ENCODE data around the gene IGF1.

Gene IGF1

GRCh38 chr12:102487226-102487625, 6.9 kb upstream of the IGF1 start:
- no peak for DNase-seq

- DNase-seq, result no peak
Observed at GRCh38 chr12:102486153-102486552, 5.8 kb upstream of the IGF1 start.

GRCh38 chr12:102484428-102484958, 4.1 kb upstream of the IGF1 start:
- DNase-seq, result peak; percentile 46

- DNase-seq, result no peak
Observed at GRCh38 chr12:102484017-102484416, 3.7 kb upstream of the IGF1 start.

GRCh38 chr12:102483466-102483865, 3.1 kb upstream of the IGF1 start:
- DNase-seq, result no peak

GRCh38 chr12:102481705-102482425, 1.5 kb upstream of the IGF1 start:
- DNase-seq, result peak; percentile 37

GRCh38 chr12:102479939-102480338, 424 bp downstream of the IGF1 start:
- no peak for DNase-seq

- no peak for DNase-seq
Observed at GRCh38 chr12:102479099-102479885, 1.1 kb downstream of the IGF1 start.

- DNase-seq, result peak; percentile 47
Observed at GRCh38 chr12:102478405-102479098, 1.8 kb downstream of the IGF1 start.

GRCh38 chr12:102475355-102475754, 5.0 kb downstream of the IGF1 start:
- DNase-seq, result no peak

GRCh38 chr12:102474438-102475064, 5.8 kb downstream of the IGF1 start:
- peak; percentile 47 for DNase-seq

- DNase-seq, result no peak
Observed at GRCh38 chr12:102472496-102472895, 7.9 kb downstream of the IGF1 start.

GRCh38 chr12:102471556-102471955, 8.8 kb downstream of the IGF1 start:
- DNase-seq, result no peak

- no peak for DNase-seq
Observed at GRCh38 chr12:102470945-102471344, 9.4 kb downstream of the IGF1 start.

GRCh38 chr12:102468261-102468915, 12.0 kb downstream of the IGF1 start:
- DNase-seq, result no peak

- DNase-seq, result no peak
Observed at GRCh38 chr12:102465762-102466560, 14.4 kb downstream of the IGF1 start.

GRCh38 chr12:102463659-102464249, 16.6 kb downstream of the IGF1 start:
- no peak for DNase-seq

- DNase-seq, result no peak
Observed at GRCh38 chr12:102462795-102463465, 17.4 kb downstream of the IGF1 start.

- DNase-seq, result no peak
Observed at GRCh38 chr12:102462386-102462785, 18.0 kb downstream of the IGF1 start.

GRCh38 chr12:102461501-102461900, 18.9 kb downstream of the IGF1 start:
- DNase-seq, result peak; percentile 23

- peak; percentile 33 for DNase-seq
Observed at GRCh38 chr12:102459314-102459713, 21.0 kb downstream of the IGF1 start.

All from NCI-H2171 treated with DMSO at 0.1 percent for 48 hours (cell line).